ENCODE data around the gene ACE.
A peak's percentile ranks its signal among the peaks of the same experiment; 100 is the strongest.

ACE gene

DNA sequence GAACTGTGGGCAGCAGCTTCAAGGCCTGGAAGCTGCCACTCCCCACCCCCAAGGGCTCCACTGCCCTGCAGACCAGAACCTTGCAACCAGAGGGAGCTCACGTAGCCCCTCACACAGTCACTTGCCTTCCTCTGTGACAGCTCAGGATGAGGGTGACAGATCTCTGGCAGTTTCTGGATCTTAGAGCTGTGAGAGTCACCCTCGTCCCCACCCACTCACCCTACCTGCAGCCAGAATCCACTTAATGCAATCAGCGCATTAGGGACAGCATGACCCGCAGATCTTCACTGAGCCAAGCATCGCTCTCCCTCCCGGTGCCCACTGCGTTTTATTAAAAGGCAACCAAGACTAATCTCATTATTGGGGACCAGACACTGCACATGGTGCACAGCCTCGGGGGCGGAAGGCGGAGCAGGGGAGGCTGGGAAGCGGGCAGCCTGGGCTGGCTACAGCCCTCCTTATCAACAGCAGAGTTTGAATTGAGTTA lies 34.3 kb upstream of the ACE start:
- no peak overlapping the region for H3K27ac ChIP-seq
- H3K4me1 ChIP-seq: peaks cover 38% of the 10 kb centered on the region
- no peak overlapping the region for H3K4me2 ChIP-seq
- H3K9me3 ChIP-seq: no peaks in the 10 kb centered on the region
- peaks cover 30% of the 10 kb centered on the region for H3K27me3 ChIP-seq
- H3K36me3 ChIP-seq: no peaks in the 10 kb centered on the region
- TF ChIP-seq Cebpa-rat (IDR thresholded peaks at IDR 0.05): no peak
- peaks cover 11% of the 10 kb centered on the region; the same call in 1 of the 2 replicates for H4K20me1 ChIP-seq
- H3K4me3 ChIP-seq: no peak overlapping the region
- H3K9ac ChIP-seq: no peak overlapping the region

DNA sequence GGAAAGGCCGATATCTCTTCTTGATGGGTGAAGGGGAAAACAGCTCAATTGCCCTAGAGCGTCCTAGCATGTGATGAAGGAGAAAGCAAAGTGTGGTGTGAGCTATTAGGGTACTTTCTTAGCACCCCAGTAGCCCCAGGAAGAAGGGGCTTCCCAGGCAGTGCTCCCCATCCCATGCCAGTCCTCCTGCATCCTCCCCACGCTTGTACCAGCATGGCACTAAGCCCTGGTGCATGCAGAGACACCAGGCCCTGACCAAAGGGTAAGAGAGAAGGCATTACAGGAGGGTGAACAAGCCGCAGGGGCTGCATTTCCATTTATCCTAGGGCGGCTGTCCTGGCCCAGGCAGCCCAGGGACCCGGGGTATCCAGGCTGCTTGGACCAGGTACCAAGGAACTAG lies 33.8 kb upstream of the ACE start:
- TF ChIP-seq Cebpa-rat (IDR thresholded peaks at IDR 0.05): no peak
- H3K27ac ChIP-seq: no peak overlapping the region

DNA sequence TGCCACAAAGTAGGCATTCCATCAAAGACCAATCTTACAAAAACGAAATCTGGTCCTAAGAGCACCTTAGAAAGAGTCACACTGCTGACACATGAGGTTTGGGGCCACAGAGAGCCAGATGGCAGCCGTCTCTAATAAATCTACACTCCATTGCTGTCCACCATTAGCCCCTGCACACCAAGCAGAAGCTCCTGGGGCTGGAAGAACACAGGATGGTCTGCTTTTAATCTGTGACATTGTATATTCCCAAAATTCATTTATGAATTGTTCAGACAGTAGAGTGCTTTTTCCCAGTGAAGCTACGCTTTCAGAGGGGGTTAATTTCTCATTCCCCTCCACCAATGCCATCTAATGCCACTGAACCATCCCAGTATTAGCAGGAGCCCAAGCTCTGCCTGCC lies 32.4 kb upstream of the ACE start:
- H3K4me2 ChIP-seq: no peak overlapping the region
- no peak for TF ChIP-seq Cebpa-rat (IDR thresholded peaks at IDR 0.05)
- H3K4me3 ChIP-seq: no peak overlapping the region
- no peak overlapping the region for H3K27ac ChIP-seq
- H3K9me3 ChIP-seq: no peaks in the 10 kb centered on the region
- no peaks in the 10 kb centered on the region for H3K36me3 ChIP-seq
- H3K4me1 ChIP-seq: peaks cover 42% of the 10 kb centered on the region
- peaks cover 11% of the 10 kb centered on the region; the same call in 1 of the 2 replicates for H4K20me1 ChIP-seq
- no peak overlapping the region for H3K9ac ChIP-seq
- H3K27me3 ChIP-seq: peaks cover 30% of the 10 kb centered on the region

More for the DNA sequence above, 33.8 kb upstream of the ACE start:
- Histone ChIP-seq H4K20me1 (peaks cover 11% of the 10 kb centered on the region; the same call in 1 of the 2 replicates), H3K27me3 (peaks cover 30% of the 10 kb centered on the region), H3K4me1 (peaks cover 42% of the 10 kb centered on the region), H3K4me2 (no peak overlapping the region), H3K4me3 (no peak overlapping the region), H3K36me3 (no peaks in the 10 kb centered on the region), H3K9me3 (no peaks in the 10 kb centered on the region), H3K9ac (no peak overlapping the region)

DNA sequence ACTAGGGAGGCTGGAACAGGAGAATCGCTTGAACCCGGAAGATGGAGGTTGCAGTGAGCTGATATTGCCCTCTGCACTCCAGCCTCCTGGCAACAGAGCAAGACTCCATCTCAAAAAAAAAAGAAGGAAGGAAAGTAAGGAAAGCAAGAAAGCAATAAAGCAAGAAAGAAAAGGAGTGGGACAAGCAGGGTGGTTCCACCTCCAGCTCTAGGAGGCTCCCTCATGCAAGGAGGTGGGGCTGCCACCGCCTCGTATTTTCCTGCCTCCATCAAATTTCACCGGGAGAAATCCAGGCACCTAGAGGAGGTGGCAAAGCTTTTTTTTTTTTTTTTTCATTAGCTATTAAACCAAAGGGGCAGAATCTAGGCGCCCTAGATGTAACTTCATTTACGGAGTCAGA lies 31.8 kb upstream of the ACE start:
- Histone ChIP-seq H3K27me3 (peaks cover 36% of the 10 kb centered on the region), H4K20me1 (peaks cover 11% of the 10 kb centered on the region; the same call in 1 of the 2 replicates), H3K4me3 (no peak overlapping the region), H3K4me2 (no peak overlapping the region), H3K27ac (no peak overlapping the region), H3K36me3 (no peaks in the 10 kb centered on the region), H3K9me3 (no peaks in the 10 kb centered on the region), H3K9ac (no peak overlapping the region), H3K4me1 (peaks cover 41% of the 10 kb centered on the region)
- no peak for TF ChIP-seq Cebpa-rat (IDR thresholded peaks at IDR 0.05)

DNA sequence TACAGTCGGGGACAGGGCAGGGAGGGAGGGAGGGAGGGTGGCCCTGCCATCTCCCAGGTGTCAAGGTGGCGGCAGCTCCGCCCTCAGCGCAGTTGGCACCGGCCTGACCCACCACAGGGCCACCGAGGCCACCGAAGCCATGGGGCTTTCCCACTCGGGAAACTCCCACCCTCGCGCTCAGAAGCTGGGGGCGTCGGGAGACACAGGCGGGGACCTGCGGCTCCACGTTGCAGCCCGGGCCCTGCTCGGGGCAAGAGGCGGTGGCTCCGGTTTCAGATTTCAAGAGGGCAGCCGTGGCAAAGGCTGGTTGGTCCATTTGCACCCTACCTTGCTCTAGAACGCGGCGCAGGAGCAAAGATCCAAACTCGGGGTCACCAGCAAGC lies 31.3 kb upstream of the ACE start:
- H3K27ac ChIP-seq: no peak overlapping the region
- H3K36me3 ChIP-seq: no peaks in the 10 kb centered on the region
- H3K4me1 ChIP-seq: peaks cover 43% of the 10 kb centered on the region
- H4K20me1 ChIP-seq: peaks cover 11% of the 10 kb centered on the region; the same call in 1 of the 2 replicates
- peak overlapping the region; percentile 72 for H3K4me3 ChIP-seq
- TF ChIP-seq Cebpa-rat (IDR thresholded peaks at IDR 0.05): no peak
- H3K9me3 ChIP-seq: no peaks in the 10 kb centered on the region
- H3K9ac ChIP-seq: no peak overlapping the region
- peak overlapping the region; percentile 99 for H3K4me2 ChIP-seq
- H3K27me3 ChIP-seq: peaks cover 41% of the 10 kb centered on the region

DNA sequence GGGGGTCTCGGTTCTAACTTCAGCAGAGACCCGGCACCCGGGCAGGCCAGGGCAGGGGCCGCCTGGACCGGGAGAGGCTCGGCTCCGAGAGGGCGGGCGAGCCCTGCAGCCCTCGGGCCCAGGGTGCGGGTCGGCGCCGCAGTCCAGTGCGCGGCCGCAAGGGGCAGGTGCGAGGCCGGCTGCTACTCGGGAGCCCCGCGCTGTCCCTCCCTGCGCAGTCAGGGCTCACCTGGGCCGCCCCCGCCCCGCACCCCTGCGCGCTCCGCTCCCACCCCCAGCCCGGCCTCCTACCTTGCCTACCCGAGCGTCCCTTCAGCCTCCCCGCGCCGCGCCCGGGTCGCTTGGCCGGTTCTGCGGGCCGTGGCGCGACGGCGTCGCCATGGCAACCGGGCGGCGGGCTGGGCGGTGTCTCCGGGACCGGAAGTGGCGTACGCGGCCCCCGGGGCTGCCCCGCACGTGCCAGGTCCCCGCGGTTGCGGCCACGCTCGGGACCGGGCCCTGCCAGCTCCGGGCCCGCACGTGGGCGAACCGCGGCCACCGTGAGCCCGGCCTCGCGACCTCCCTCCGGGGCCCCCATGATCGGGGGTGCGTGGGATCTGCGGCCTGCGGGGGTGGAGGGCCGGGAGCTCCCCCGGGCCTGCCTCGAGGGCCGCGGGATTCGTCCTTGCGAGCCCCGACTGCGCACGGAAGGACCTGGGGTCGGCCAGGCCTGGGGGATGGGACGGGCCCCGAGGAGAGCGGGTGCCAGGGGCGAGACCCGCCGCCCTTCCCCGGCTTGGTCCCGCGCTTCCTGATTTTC lies 30.7 kb upstream of the ACE start, which contains the start of gene CYB561:
TSS of gene CYB561 (minus strand) at position 353 of the 799 bp plus-strand sequence. CDS start 8,759 bp downstream, outside the sequence.
- Histone ChIP-seq H3K4me3 (peak within 1 kb of the TSS; percentile 72), H3K27me3 (peaks cover 42% of the 10 kb centered on the region), H3K9ac (peak within 1 kb of the TSS; percentile 81), H3K27ac (peak within 1 kb of the TSS; percentile 87), H3K4me2 (peak within 1 kb of the TSS; percentile 99), H3K9me3 (no peaks in the 10 kb centered on the region), H3K36me3 (no peaks in the 10 kb centered on the region), H4K20me1 (peaks cover 11% of the 10 kb centered on the region; the same call in 1 of the 2 replicates), H3K4me1 (peaks cover 48% of the 10 kb centered on the region)
- no peak for TF ChIP-seq Cebpa-rat (IDR thresholded peaks at IDR 0.05)

DNA sequence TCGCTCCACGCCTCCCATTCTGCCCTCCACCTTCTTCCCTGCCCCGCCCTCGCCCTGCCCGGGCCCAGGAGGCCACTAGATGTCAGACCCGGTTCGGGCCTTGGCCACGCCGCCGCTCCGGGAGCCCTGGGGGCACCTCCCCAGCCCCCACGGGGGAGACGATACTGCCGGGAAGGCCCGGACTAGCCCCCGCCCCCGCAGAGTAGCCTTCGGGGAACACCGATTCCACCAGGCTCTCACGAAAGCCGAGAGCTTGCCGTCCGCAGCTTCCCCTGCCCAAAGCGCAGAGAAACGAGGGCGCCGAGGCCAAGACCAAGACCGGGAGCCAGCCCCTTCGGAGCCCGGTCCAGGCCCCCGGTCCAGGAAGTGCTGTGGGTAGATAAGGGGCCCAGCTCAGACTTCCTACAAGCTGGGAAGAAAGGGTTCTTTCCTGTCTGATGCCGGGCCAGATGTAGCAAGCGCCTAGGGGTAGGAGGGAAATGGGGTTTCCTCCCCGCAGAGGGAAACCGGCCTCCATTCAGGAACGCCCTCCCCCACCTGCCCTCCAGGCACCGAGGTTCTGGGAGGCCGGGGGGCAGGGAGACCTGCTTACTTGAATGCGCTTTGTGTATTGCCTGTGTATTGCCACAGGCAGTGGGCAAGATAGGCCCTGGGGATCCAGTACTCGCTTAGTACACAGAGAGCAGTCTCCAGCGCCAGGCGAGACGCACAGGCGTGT lies 29.9 kb upstream of the ACE start:
- H3K27ac ChIP-seq: peak overlapping the region; percentile 87
- peak overlapping the region; percentile 99 for H3K4me2 ChIP-seq
- peaks cover 42% of the 10 kb centered on the region for H3K27me3 ChIP-seq
- peak overlapping the region; percentile 72 for H3K4me3 ChIP-seq
- peaks cover 51% of the 10 kb centered on the region for H3K4me1 ChIP-seq
- H3K9me3 ChIP-seq: no peaks in the 10 kb centered on the region
- peaks cover 11% of the 10 kb centered on the region; the same call in 1 of the 2 replicates for H4K20me1 ChIP-seq
- peak overlapping the region; percentile 81 for H3K9ac ChIP-seq
- TF ChIP-seq Cebpa-rat (IDR thresholded peaks at IDR 0.05): peak; percentile 54; the same call in 1 of the 2 replicates
- no peaks in the 10 kb centered on the region for H3K36me3 ChIP-seq

DNA sequence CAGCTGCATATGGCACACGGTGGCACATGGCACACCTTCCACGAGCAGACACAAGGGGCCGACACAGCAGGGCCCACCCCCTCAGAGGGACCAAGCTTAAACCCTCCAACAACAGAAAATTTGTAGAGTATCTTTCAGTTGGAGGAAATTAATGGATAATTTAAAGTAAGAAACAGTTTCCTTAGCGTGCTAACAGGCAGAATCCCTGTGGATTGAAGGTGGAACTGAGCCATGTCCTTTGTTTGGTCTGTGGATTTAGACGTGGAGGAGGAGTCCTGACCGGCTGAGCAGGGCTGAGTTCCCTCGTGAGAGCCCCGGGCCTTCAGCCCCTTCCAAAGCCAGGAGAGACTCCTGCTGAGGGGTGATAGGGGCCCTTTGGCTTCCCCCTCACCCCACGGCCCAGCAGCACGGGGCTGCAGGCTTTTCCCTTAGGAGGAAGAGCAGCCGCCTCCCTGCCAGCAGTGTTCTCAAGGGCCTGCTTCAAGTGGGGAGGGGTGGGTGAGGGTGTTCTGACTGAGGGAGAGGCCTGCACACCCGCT lies 29.3 kb upstream of the ACE start:
- peaks cover 56% of the 10 kb centered on the region for H3K4me1 ChIP-seq

DNA sequence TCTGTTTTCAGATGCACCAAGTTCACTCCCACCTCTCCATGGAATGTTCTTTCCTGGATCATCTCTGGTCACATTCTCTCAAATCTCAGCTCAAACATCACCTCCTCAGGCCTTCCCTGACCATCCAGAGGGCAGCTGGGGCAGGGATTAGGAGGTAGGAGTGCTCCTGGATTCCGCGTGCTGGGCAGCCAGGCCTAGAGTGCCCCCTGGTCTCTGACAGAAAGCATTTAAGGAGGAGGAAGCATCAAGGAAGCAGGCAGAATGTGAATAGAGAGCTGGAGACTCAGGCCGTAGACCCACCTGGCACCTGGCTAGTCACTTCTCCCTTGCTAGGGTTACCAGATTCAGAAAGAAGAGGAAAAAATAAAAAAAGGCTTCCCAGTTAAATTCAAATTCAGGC lies 28.2 kb upstream of the ACE start:
- no peak overlapping the region for H3K27ac ChIP-seq
- no peaks in the 10 kb centered on the region for H3K36me3 ChIP-seq
- no peaks in the 10 kb centered on the region for H3K9me3 ChIP-seq
- H3K9ac ChIP-seq: no peak overlapping the region
- H3K4me2 ChIP-seq: peak overlapping the region; percentile 99
- no peak overlapping the region for H3K4me3 ChIP-seq
- peaks cover 42% of the 10 kb centered on the region for H3K27me3 ChIP-seq
- TF ChIP-seq Cebpa-rat (IDR thresholded peaks at IDR 0.05): no peak
- no peaks in the 10 kb centered on the region for H4K20me1 ChIP-seq
- H3K4me1 ChIP-seq: peaks cover 63% of the 10 kb centered on the region

More for the DNA sequence above, 29.3 kb upstream of the ACE start:
- H3K4me2 ChIP-seq: peak overlapping the region; percentile 99
- no peaks in the 10 kb centered on the region for H3K9me3 ChIP-seq
- H3K9ac ChIP-seq: peak overlapping the region; percentile 81; the same call in 1 of the 2 replicates
- H3K27ac ChIP-seq: peak overlapping the region; percentile 87
- H3K4me3 ChIP-seq: peak overlapping the region; percentile 72
- peaks cover 8% of the 10 kb centered on the region; the same call in 1 of the 2 replicates for H4K20me1 ChIP-seq
- no peaks in the 10 kb centered on the region for H3K36me3 ChIP-seq
- peaks cover 42% of the 10 kb centered on the region for H3K27me3 ChIP-seq
- no peak for TF ChIP-seq Cebpa-rat (IDR thresholded peaks at IDR 0.05)

Data from BLaER1 (cell line).